ENCODE results near the gene MYO18B. TPM values are rescaled to one million over a fixed set of nuclear protein-coding genes. Genes with fewer than 3 reads are reported as not detected.

MYO18B gene
- total and polyA plus RNA-seq, 2 donors (not counting 3 experiments of a cell fraction or from before 2014, with no cell fraction given), result 0.01 TPM; not detected in 1

DNA sequence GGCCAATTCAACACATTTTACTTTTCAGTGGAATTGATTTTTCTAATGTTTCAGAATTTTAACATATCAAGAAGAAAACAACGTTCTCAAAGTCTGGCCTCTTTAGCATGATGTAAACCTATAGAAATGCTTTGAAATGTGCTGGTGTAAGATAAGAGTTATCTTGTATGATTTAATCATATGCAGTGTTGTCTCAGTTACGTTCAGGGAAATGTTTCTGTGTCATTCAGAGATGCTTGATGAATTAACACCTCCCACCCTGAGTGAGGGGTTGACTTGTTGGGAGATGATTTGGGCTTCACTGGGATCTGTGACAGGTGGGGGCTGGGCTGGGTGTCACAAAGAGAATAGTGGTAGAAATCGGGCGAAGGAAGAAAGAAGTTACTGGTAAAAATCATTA is 15.7 kb upstream of the MYO18B start:
- H3K9ac ChIP-seq (replicated peaks; ENCODE audit: extremely low read depth, insufficient read depth, low read length), result no peak overlapping the region
- no peaks in the 10 kb centered on the region for H3K36me3 ChIP-seq (ENCODE audit: control insufficient read depth in 2 of 2, extremely low read depth in 1 of 2, insufficient read depth in 2 of 2, low read length in 2 of 2)
- DNase-seq (ENCODE audit: low read depth, low spot score) (peak; percentile 37), FAIRE-seq (peak; percentile 12)
- no peaks in the 10 kb centered on the region for H3K9me1 ChIP-seq (replicated peaks; ENCODE audit: control insufficient read depth, extremely low read depth, insufficient read depth, low read length)
- BruUV-seq (replicated peaks), result no TSS peak
- ChIA-PET CTCF (interaction anchor here (1.9 kb wide), 1 partner anchor 47 kb away, joined by 11 read pairs; no protein-coding TSS in a partner anchor), POLR2A (no interaction called here)
- no peaks in the 10 kb centered on the region for H3K9me3 ChIP-seq (replicated peaks; ENCODE audit: control insufficient read depth, insufficient read depth, low read length)
- no peaks in the 10 kb centered on the region for H4K20me1 ChIP-seq (replicated peaks; ENCODE audit: control insufficient read depth, extremely low read depth, insufficient read depth, low read length)
- no peak overlapping the region for H3K4me2 ChIP-seq (ENCODE audit: insufficient read depth, low read length)
- H3K79me2 ChIP-seq (ENCODE audit: control insufficient read depth, insufficient read depth, low read length), result no peaks in the 10 kb centered on the region
- no peaks in the 10 kb centered on the region for H3K27me3 ChIP-seq (ENCODE audit: control insufficient read depth in 2 of 2, insufficient read depth in 2 of 2, low read length in 2 of 2)
- TF ChIP-seq POLR2AphosphoS5 (IDR thresholded peaks at IDR 0.05; ENCODE audit: insufficient read depth, low read depth, low read length) (no peak), POLR2A (IDR thresholded peaks at IDR 0.05; ENCODE audit: low read depth, low read length) (no peak), MAX (IDR thresholded peaks at IDR 0.05; ENCODE audit: insufficient read depth, insufficient read length) (no peak), GATA2 (IDR thresholded peaks at IDR 0.05; ENCODE audit: insufficient read depth, insufficient read length, low read depth, low read length) (no peak), EZH2 (IDR thresholded peaks at IDR 0.05; ENCODE audit: borderline replicate concordance, low read depth, low read length, severe bottlenecking) (no peak), FOS (IDR thresholded peaks at IDR 0.05; ENCODE audit: borderline replicate concordance, insufficient read depth, low read length) (no peak), MYC (IDR thresholded peaks at IDR 0.05; ENCODE audit: low read depth, low read length) (no peak), JUN (IDR thresholded peaks at IDR 0.05; ENCODE audit: borderline replicate concordance, insufficient read depth, insufficient read length, low read depth) (no peak)
- TF ChIP-seq, protein P1, sequence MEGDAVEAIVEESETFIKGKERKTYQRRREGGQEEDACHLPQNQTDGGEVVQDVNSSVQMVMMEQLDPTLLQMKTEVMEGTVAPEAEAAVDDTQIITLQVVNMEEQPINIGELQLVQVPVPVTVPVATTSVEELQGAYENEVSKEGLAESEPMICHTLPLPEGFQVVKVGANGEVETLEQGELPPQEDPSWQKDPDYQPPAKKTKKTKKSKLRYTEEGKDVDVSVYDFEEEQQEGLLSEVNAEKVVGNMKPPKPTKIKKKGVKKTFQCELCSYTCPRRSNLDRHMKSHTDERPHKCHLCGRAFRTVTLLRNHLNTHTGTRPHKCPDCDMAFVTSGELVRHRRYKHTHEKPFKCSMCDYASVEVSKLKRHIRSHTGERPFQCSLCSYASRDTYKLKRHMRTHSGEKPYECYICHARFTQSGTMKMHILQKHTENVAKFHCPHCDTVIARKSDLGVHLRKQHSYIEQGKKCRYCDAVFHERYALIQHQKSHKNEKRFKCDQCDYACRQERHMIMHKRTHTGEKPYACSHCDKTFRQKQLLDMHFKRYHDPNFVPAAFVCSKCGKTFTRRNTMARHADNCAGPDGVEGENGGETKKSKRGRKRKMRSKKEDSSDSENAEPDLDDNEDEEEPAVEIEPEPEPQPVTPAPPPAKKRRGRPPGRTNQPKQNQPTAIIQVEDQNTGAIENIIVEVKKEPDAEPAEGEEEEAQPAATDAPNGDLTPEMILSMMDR (IDR thresholded peaks at IDR 0.05; ENCODE audit: extremely low read depth in 1 of 2, insufficient read depth in 1 of 2, low read depth in 1 of 2, low read length in 2 of 2), result no peak
- dilution Hi-C loops (cut with MboI; ENCODE audit: extremely low pct_ligation_motif_present, low sequenced_read_pairs) (no loop called here), intact Hi-C loops (cut with micrococcal nuclease) (no loop called here)
- H3K4me3 ChIP-seq (replicated peaks in 1 of 3; ENCODE audit: insufficient read depth in 1 of 3, low read depth in 1 of 3, low read length in 3 of 3), result no peak overlapping the region
- H3K4me1 ChIP-seq (ENCODE audit: control insufficient read depth, extremely low read depth, insufficient read depth, low read length), result no peaks in the 10 kb centered on the region
- no peak overlapping the region for H3K27ac ChIP-seq (ENCODE audit: insufficient read depth, low read depth, low read length)
- no peak overlapping the region for H2AFZ ChIP-seq (ENCODE audit: low read depth, low read length)

Measured in endothelial cell of umbilical vein (primary cell).